Islet precursor cell (in vitro differentiated cells): ENCODE measurements around the gene CFAP46.
"Not testable (repeated sequence)": the region's sequence is repeated elsewhere in the genome, so short reads cannot be mapped to it uniquely, and the experiment has no call there.

ENCODE experiments used
- DNase-seq: peaks from one replicate; pipeline ENCODE4 v3.0.0-alpha.2; 2018

Gene CFAP46

GRCh38 chr10:132962623-132963429, 20.5 kb upstream of the CFAP46 start:
- no peak for DNase-seq

GRCh38 chr10:132961787-132962622, 19.6 kb upstream of the CFAP46 start:
- DNase-seq: peak; percentile 90

- DNase-seq: peak; percentile 42
Measured at GRCh38 chr10:132961420-132961786, 19.0 kb upstream of the CFAP46 start.

GRCh38 chr10:132960631-132961419, 18.5 kb upstream of the CFAP46 start:
- DNase-seq: peak; percentile 39

- peak; percentile 68 for DNase-seq
Measured at GRCh38 chr10:132960071-132960472, 17.7 kb upstream of the CFAP46 start.

- DNase-seq: peak; percentile 45
Measured at GRCh38 chr10:132959559-132959961, 17.2 kb upstream of the CFAP46 start.

- DNase-seq: peak; percentile 46
Measured at GRCh38 chr10:132958883-132959558, 16.7 kb upstream of the CFAP46 start.

GRCh38 chr10:132957981-132958882, 15.9 kb upstream of the CFAP46 start:
- DNase-seq: peak; percentile 46

- DNase-seq: peak; percentile 43
Measured at GRCh38 chr10:132957131-132957530, 14.8 kb upstream of the CFAP46 start.

GRCh38 chr10:132956259-132956658, 13.9 kb upstream of the CFAP46 start:
- not testable (repeated sequence) for DNase-seq

GRCh38 chr10:132955479-132955878, 13.1 kb upstream of the CFAP46 start:
- peak; percentile 12 for DNase-seq

GRCh38 chr10:132953428-132953827, 11.1 kb upstream of the CFAP46 start:
- peak; percentile 13 for DNase-seq

- DNase-seq: peak; percentile 21
Measured at GRCh38 chr10:132951926-132952325, 9.6 kb upstream of the CFAP46 start.

GRCh38 chr10:132948351-132948750, 6.0 kb upstream of the CFAP46 start:
- peak; percentile 30 for DNase-seq

GRCh38 chr10:132947843-132948242, 5.5 kb upstream of the CFAP46 start:
- no peak for DNase-seq

- DNase-seq: peak; percentile 42
Measured at GRCh38 chr10:132946806-132947546, 4.6 kb upstream of the CFAP46 start.

GRCh38 chr10:132946311-132946710, 3.9 kb upstream of the CFAP46 start:
- no peak for DNase-seq

- DNase-seq: no peak
Measured at GRCh38 chr10:132945894-132946255, 3.5 kb upstream of the CFAP46 start.

- peak; percentile 46 for DNase-seq
Measured at GRCh38 chr10:132945125-132945893, 2.9 kb upstream of the CFAP46 start.

- DNase-seq: no peak
Measured at GRCh38 chr10:132944510-132944909, 2.1 kb upstream of the CFAP46 start.
